GM12801 (cell line): Measurements from ENCODE around the gene CCDC157.

Experiments
- TF ChIP-seq, protein P1 (sequence below): IDR thresholded peaks from one replicate; pipeline ENCODE4 v1.5.1; 2011; ENCODE audit warnings: control low read depth; ENCODE audit not compliant: insufficient read length; ENCODE audit errors: extremely low read depth

CCDC157 gene

DNA sequence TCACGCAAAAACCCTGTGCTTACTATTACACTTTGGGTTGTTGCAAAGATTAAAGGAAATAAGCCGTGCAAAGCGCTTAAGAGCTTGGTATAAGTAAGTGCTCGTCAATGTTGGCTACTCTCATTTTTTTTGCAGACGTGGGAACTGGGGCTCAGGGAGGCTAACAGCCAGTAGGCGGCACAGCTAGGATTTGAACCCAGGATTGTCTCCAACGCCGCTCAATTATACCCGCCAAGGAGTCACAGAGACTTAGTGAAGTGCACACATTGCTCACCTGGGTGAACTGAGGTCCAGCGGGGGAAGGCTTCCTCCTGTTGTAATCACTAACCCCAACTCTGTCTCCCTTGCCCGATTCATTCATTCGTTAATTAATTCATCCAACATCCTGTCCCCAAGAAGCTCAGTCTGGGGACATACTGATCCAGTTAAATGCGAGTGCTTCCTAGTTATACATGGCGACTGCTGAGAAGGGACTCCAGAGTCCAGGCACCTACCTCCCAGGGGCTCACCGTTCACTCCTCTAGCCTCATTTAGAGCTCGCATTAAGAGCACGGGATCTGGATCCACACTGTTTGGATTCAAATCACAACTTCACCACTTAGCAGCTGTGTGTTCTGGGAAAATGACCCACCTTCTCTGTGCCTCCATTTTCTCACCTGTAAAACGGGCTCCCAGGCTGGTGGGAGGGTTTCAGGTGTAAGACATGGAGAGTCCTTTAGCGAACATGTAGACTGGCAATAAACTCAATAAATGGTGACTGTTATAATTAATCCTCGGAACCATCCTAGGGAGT, 67.9 kb downstream of the CCDC157 start:
- TF ChIP-seq, protein P1, sequence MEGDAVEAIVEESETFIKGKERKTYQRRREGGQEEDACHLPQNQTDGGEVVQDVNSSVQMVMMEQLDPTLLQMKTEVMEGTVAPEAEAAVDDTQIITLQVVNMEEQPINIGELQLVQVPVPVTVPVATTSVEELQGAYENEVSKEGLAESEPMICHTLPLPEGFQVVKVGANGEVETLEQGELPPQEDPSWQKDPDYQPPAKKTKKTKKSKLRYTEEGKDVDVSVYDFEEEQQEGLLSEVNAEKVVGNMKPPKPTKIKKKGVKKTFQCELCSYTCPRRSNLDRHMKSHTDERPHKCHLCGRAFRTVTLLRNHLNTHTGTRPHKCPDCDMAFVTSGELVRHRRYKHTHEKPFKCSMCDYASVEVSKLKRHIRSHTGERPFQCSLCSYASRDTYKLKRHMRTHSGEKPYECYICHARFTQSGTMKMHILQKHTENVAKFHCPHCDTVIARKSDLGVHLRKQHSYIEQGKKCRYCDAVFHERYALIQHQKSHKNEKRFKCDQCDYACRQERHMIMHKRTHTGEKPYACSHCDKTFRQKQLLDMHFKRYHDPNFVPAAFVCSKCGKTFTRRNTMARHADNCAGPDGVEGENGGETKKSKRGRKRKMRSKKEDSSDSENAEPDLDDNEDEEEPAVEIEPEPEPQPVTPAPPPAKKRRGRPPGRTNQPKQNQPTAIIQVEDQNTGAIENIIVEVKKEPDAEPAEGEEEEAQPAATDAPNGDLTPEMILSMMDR: no peak

DNA sequence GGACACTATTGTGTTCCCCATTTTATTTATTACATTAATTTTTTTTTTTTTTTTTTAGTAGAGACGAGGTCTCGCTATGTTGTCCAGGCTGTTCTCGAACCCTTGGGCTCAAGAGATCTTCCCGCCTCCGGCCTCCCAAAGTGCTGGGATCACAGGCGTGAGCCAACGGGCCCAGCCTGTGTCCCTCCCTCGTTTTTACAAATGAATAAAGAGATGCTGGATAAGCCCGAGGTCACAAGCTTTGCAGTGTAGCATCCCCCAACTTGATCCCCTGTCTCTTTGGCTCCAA, 68.5 kb downstream of the CCDC157 start:
- TF ChIP-seq, protein P1: no peak

DNA sequence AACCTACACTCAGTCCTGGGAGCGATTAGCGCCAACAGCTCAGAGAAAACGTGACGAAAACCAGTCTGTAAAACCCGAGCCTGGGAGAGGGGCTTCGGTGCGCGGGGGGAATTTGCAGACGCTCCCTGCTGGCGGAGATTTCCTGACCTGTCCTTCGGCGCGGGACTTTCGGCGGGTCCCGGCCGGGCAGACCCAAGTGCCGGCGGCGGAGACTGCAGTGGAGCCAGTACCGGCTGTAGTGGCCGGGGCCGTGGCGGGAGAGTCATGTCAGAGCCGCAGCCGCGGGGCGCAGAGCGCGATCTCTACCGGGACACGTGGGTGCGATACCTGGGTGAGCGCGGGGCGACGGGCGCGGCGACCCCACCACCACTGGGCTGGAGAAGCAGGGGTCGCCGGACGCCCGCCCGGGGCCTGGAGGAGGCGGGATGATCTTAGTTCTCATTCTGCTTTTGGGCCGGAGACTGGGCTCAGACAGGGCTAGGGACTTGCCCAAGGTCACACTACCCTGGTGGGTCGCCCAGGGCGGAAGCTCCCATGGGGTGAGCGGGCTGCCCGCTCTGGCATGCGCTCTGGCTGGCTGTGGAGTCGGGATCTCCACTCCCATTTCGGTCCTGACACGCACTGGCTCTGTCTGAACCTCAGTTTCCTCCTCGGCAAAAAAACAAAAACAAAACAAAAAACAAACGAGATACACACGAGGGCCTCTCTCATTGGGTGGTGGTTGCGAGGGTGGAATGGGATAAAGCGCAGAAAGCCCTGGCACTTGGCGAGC, 69.0 kb downstream of the CCDC157 start, which contains the start of gene MTFP1:
TSS of gene MTFP1 (plus strand) at position 153 of the 772 bp plus-strand sequence. CDS start at position 265, 112 bp downstream.
- TF ChIP-seq, protein P1: no peak
